CD4-positive, alpha-beta T cell (primary cell): ENCODE results near the gene PRIMA1. TPM values are rescaled to one million over a fixed set of nuclear protein-coding genes. Genes with fewer than 3 reads are reported as not detected.

Source experiments
- ATAC-seq: fragments of 200-7000 bp; cut with Tn5 transposase; one replicate; pipeline ENCODE4 v1.10.0; 2022; ENCODE audit warnings: mild to moderate bottlenecking; ENCODE audit not compliant: poor library complexity
- CTCF ChIA-PET: fragments of 350-600 bp; sonication (Branson Sonifier 250); formaldehyde crosslinking; loops from one replicate; lab custom pipeline; 2021; ENCODE audit warnings: antibody characterized with exemption, inconsistent platforms; lab: Charles Lee
- POLR2A ChIA-PET: fragments of 350-600 bp; sonication (Branson Sonifier 250); formaldehyde crosslinking; loops from one replicate; lab custom pipeline; 2021; ENCODE audit warnings: antibody characterized with exemption, inconsistent platforms; lab: Charles Lee
- DNase-seq, 14 experiments: peaks; one replicate each; pipeline ENCODE4 v3.0.0-alpha.2; 2013 to 2020; ENCODE audit warnings: mixed read lengths in 2 of 14
- H3K27ac ChIP-seq, 2 donors: one replicate each; pipeline versions ENCODE4 v1.5.1 to v1.7.0; 2013; ENCODE audit warnings: low read length in 2 of 2, low read depth in 1 of 2, mild to moderate bottlenecking in 1 of 2
- H3K27me3 ChIP-seq, 2 experiments: 1 replicate in 1 of 2; 2 replicates in 1 of 2; pipeline versions ENCODE4 v1.6.1 to v1.7.0; 2013; ENCODE audit warnings: low read length in 2 of 2, control low read depth in 1 of 2, mild to moderate bottlenecking in 1 of 2, moderate library complexity in 1 of 2; ENCODE audit not compliant: insufficient read depth in 2 of 2, control insufficient read depth in 1 of 2
- H3K36me3 ChIP-seq: one replicate; pipeline ENCODE4 v1.6.1; 2013; ENCODE audit warnings: low read length, control low read depth; ENCODE audit not compliant: insufficient read depth
- H3K4me1 ChIP-seq: one replicate; pipeline ENCODE4 v1.6.1; 2013; ENCODE audit warnings: low read length, control low read depth; ENCODE audit not compliant: insufficient read depth
- H3K4me3 ChIP-seq: one replicate; pipeline ENCODE4 v1.5.1; 2013; ENCODE audit warnings: mild to moderate bottlenecking, low read length, moderate library complexity
- H3K9me3 ChIP-seq, 2 experiments: 1 replicate in 1 of 2; 2 replicates in 1 of 2; pipeline versions ENCODE4 v1.6.1 to v1.7.0; 2013; ENCODE audit warnings: low read length in 2 of 2, mild to moderate bottlenecking in 2 of 2, control low read depth in 1 of 2, moderate library complexity in 1 of 2; ENCODE audit not compliant: control insufficient read depth in 1 of 2, insufficient read depth in 1 of 2
- H3K27ac Mint-ChIP-seq: one replicate; pipeline ENCODE4 v1.8.0; 2020; ENCODE audit warnings: mixed read lengths
- H3K27me3 Mint-ChIP-seq: one replicate; pipeline ENCODE4 v1.8.0; 2021; ENCODE audit warnings: mixed read lengths
- H3K36me3 Mint-ChIP-seq: one replicate; pipeline ENCODE4 v1.8.0; 2021; ENCODE audit warnings: low read depth, mixed read lengths
- H3K4me1 Mint-ChIP-seq: one replicate; pipeline ENCODE4 v1.8.0; 2021; ENCODE audit warnings: low read depth, mixed read lengths
- H3K4me3 Mint-ChIP-seq: one replicate; pipeline ENCODE4 v1.8.0; 2020; ENCODE audit warnings: mild to moderate bottlenecking, mixed read lengths
- H3K9me3 Mint-ChIP-seq: one replicate; pipeline ENCODE4 v1.8.0; 2020; ENCODE audit warnings: mixed read lengths
- intact Hi-C, 2 experiments: fragments of 100-400 bp; cut with DNase I in 1 of 2; cut with micrococcal nuclease in 1 of 2; formaldehyde crosslinking; loops; one replicate each; pipeline versions ENCODE4 v1.15.1 to v1.9.0; 2023 to 2025; cut with DNase I, micrococcal nuclease
- total RNA-seq, 174 experiments: library from RNA in 2 of 174; stranded (reverse) in 2 of 174; gene quantifications; one replicate each; pipeline ENCODE4 v1.2.3 and lab custom pipeline; 2021 to 2026
- TF ChIP-seq, protein P1 (sequence below): fragments of 200-600 bp; IDR thresholded peaks from one replicate; pipeline ENCODE4 v1.8.0; 2022; ENCODE audit warnings: antibody characterized with exemption, mild to moderate bottlenecking

PRIMA1 gene
- total RNA-seq, 2 experiments from 2014 or later = not detected

DNA sequence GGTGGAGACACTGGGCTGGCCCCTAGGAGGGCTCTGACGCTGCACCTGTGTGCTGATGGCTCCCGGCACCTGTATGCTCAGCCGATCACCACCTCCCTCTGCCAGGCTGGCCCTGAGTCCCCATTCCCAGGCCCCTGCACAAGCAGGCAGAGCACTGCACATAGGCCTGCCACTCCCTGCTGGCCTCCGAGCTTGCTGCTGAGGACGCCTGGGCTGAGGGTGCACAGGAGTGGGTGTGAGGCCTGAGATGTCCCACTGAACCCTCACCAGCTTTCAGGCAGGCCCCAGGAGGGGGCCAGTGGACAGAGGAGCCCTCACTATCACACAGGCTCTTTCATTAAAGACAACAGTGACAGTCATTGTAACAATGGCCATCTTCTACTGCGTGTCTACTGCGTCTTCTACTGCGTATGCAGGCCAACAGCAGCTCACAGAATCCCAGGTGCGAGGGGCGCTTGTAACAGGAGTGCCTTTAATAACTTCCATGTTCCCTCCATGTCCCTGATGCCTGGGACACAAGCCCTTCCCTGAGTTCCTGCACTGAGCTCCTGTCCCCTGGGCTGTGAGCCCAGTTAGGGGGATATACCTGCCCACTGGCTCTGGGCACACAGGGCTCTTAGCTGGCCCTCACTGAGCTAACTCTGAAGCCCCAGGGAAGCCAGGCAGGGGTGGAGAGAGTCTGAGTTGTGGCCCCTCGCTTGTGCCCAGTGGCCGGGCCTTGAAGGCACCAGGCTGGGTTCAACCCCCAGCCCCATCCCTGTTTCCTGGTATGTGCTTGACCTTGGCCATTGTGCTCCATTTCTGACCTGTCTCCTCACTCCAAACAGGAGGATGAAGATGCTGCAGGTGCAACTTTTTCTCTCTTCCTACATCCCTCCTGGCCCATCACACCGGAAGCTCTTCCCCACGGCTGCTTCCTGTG is 71.3 kb downstream of the PRIMA1 start:
- peaks cover 6% of the 10 kb centered on the region for H3K27me3 Mint-ChIP-seq
- POLR2A ChIA-PET = no interaction called here
- H3K4me3 Mint-ChIP-seq = no peak overlapping the region
- no peak for ATAC-seq
- peaks cover 4% of the 10 kb centered on the region for H3K9me3 Mint-ChIP-seq
- TF ChIP-seq, protein P1, sequence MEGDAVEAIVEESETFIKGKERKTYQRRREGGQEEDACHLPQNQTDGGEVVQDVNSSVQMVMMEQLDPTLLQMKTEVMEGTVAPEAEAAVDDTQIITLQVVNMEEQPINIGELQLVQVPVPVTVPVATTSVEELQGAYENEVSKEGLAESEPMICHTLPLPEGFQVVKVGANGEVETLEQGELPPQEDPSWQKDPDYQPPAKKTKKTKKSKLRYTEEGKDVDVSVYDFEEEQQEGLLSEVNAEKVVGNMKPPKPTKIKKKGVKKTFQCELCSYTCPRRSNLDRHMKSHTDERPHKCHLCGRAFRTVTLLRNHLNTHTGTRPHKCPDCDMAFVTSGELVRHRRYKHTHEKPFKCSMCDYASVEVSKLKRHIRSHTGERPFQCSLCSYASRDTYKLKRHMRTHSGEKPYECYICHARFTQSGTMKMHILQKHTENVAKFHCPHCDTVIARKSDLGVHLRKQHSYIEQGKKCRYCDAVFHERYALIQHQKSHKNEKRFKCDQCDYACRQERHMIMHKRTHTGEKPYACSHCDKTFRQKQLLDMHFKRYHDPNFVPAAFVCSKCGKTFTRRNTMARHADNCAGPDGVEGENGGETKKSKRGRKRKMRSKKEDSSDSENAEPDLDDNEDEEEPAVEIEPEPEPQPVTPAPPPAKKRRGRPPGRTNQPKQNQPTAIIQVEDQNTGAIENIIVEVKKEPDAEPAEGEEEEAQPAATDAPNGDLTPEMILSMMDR = no peak
- Histone ChIP-seq H3K4me1 (no peaks in the 10 kb centered on the region), H3K27ac (no peak overlapping the region), H3K27me3 (no peaks in the 10 kb centered on the region), H3K4me3 (no peak overlapping the region), H3K9me3 (peaks cover 0 to 15% of the 10 kb centered on the region in 2 experiments), H3K36me3 (no peaks in the 10 kb centered on the region)
- no peaks in the 10 kb centered on the region for H3K36me3 Mint-ChIP-seq
- CTCF ChIA-PET = no interaction called here
- intact Hi-C loops = no loop called here
- no peak for DNase-seq
- no peak overlapping the region for H3K27ac Mint-ChIP-seq
- no peaks in the 10 kb centered on the region for H3K4me1 Mint-ChIP-seq

DNA sequence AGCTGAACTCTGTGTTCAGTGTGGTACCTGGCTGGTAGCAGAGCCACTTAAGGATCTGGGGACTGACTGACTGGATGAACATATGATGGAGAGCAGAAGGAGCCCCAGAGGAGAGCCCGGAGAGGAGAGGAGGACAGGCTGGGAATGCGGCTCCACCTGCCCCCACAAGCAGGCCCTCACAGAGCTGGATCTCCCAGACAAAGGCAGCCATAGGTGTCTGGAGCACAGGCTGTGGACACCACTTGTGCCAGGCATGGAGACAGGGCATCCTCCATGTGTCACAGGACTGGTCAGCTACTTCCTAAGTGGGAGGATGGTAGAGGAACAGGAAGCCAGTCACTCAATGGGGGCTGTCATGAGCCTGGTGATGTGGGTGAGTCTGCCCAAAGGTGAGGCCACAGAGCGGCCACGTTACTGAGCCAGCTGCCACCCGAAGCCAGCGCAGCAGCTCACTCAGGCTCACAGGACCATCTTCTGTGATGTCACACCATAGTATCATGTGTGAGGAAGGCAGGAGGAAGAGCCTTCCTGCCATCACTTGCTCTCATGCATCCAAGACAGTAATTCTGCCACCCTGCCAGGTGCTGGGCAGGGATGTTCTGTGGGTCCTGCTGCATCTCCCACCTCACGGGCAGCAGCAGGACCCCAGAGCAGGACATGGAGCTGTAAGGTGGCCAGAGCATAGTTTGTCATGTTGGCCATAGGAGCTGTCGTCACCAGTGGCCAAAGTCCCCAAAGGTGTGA is 72.1 kb downstream of the PRIMA1 start:
- no peaks in the 10 kb centered on the region for H3K27me3 ChIP-seq
- ATAC-seq = no peak
- H3K9me3 ChIP-seq = peaks cover 0 to 14% of the 10 kb centered on the region in 2 experiments
- DNase-seq = no peak
- peaks cover 6% of the 10 kb centered on the region for H3K27me3 Mint-ChIP-seq
- no peaks in the 10 kb centered on the region for H3K4me1 ChIP-seq
- no peak overlapping the region for H3K27ac Mint-ChIP-seq
- CTCF ChIA-PET = no interaction called here
- H3K36me3 ChIP-seq = no peaks in the 10 kb centered on the region
- H3K27ac ChIP-seq = no peak overlapping the region
- H3K4me1 Mint-ChIP-seq = no peaks in the 10 kb centered on the region
- H3K9me3 Mint-ChIP-seq = no peaks in the 10 kb centered on the region
- TF ChIP-seq, protein P1 = no peak
- POLR2A ChIA-PET = no interaction called here
- intact Hi-C loops = no loop called here
- H3K4me3 ChIP-seq = no peak overlapping the region
- no peak overlapping the region for H3K4me3 Mint-ChIP-seq
- H3K36me3 Mint-ChIP-seq = no peaks in the 10 kb centered on the region

DNA sequence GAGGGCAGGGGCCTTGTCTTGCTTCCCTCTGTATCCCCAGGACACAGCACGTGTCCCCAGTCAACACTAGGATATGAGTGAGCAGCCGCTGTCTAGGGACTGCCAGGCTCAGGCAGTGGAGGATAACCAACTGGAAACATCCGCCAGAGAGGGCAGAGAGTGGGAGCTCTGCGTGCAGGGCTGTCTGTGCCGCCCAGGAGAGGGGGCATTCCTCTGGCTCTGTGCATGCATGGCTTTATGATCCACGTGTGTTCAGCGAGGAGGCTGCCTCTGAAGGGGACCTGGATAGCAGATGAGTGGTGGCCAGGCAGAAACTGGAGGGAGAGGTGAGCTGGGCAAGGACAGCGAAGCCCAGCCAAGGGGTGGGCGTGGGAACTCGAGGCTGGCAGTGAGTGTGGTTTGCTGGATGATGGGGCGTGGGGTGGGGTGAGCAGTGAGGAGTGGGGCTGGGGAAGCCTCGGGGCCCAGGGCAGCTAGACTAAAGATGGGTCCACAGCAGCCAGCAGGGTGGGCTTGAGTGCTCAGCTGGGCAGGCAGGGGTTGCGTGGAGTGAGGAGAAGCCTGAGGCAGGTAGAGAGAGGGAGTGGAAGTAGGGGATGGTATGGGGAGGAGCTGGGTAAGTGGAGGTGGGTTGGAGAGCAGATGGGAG is 72.9 kb downstream of the PRIMA1 start:
- peaks cover 0 to 6% of the 10 kb centered on the region in 2 experiments for H3K9me3 ChIP-seq
- ATAC-seq (no peak), DNase-seq (no peak)
- H3K27ac Mint-ChIP-seq = no peak overlapping the region
- H3K36me3 ChIP-seq = no peaks in the 10 kb centered on the region
- no peaks in the 10 kb centered on the region for H3K4me1 ChIP-seq
- peaks cover 6% of the 10 kb centered on the region for H3K27me3 Mint-ChIP-seq
- TF ChIP-seq, protein P1 = no peak
- H3K27me3 ChIP-seq = no peaks in the 10 kb centered on the region
- POLR2A ChIA-PET = no interaction called here
- no peaks in the 10 kb centered on the region for H3K4me1 Mint-ChIP-seq
- H3K9me3 Mint-ChIP-seq = no peaks in the 10 kb centered on the region
- H3K27ac ChIP-seq = no peak overlapping the region
- H3K4me3 ChIP-seq = no peak overlapping the region
- H3K36me3 Mint-ChIP-seq = no peaks in the 10 kb centered on the region
- CTCF ChIA-PET = no interaction called here
- H3K4me3 Mint-ChIP-seq = no peak overlapping the region
- intact Hi-C loops = no loop called here
